Brain microvascular endothelial cell (primary cell): ENCODE data around the gene CD247.

ENCODE experiments used
- DNase-seq: peaks from one replicate; pipeline ENCODE4 v3.0.0-alpha.2; 2020
- H3K27ac ChIP-seq: fragments of 250-450 bp; sonication (Bioruptor Pico); 2 replicates; pipeline ENCODE4 v1.5.1; 2020; ENCODE audit warnings: mild to moderate bottlenecking, moderate library complexity
- H3K27me3 ChIP-seq: fragments of 250-450 bp; sonication (Bioruptor Pico); replicated peaks from 2 replicates; pipeline ENCODE4 v1.5.1; 2020; ENCODE audit warnings: mild to moderate bottlenecking
- H3K36me3 ChIP-seq: fragments of 250-450 bp; sonication (Bioruptor Pico); replicated peaks from 2 replicates; pipeline ENCODE4 v1.5.1; 2020; ENCODE audit warnings: mild to moderate bottlenecking
- H3K4me3 ChIP-seq: 2 replicates; pipeline ENCODE4 v1.5.1; 2011; ENCODE audit warnings: low read depth, mild to moderate bottlenecking, control low read depth, low read length, moderate library complexity
- CTCF ChIP-seq: IDR thresholded peaks from 2 replicates; pipeline ENCODE4 v1.5.1; 2011; ENCODE audit warnings: low read depth, mild to moderate bottlenecking, moderate library complexity, low read length, control low read depth, inconsistent platforms; ENCODE audit errors: missing control alignments
- in situ Hi-C: cut with HindIII; loops from 2 replicates; pipeline ENCODE4 v1.10.0; 2017; ENCODE audit warnings: low sequenced_read_pairs, low pct_ligation_motif_present

CD247 gene

DNA sequence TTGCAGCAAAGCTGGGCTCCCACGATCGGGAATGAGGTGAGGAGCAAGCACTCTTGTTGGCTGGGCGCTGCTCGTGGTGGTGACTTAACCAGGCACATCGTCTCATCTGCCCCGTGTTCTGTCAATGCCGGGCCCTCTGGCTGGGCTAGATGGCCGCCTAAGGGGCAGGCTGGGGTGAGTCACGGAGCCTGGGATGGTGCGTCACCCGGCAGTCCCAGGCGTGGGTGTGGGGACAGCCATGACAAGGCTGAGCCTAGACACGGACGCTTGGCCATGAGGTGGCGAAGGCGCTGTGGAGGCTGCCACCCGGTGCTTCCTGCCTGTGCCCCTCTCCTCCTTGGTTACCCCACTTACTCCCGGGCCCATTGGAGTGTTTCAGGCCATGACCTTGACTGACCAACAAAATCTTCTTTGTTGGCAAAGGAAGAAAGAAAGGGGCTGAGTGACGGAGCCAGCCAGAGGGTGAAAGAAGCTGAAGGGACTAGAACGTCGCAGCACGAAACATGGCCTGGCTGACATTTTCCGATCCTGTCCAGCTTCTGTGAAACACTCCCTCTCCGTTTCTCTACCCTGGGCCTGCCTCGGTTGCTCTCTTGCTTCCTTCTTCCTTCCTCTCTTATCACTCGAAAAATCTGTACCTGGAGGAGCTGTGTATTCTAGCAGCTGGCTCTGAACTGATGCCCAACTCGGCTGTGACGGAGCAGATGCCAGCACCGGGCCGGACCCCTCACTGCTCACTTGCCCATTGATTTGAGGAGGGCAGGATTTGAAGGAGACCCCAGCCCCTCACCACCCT is 596 bp downstream of the CD247 start:
- TF ChIP-seq CTCF, result no peak
- peak; percentile 69 for DNase-seq
- Histone ChIP-seq H3K36me3 (no peaks in the 10 kb centered on the region), H3K4me3 (no peak overlapping the region), H3K27ac (peak overlapping the region; percentile 34), H3K27me3 (no peaks in the 10 kb centered on the region)
- in situ Hi-C loops, result no loop called here

- in situ Hi-C loops, result no loop called here
- DNase-seq, result no peak
Observed at GRCh38 chr1:167516404-167517388, 1.6 kb downstream of the CD247 start.

DNA sequence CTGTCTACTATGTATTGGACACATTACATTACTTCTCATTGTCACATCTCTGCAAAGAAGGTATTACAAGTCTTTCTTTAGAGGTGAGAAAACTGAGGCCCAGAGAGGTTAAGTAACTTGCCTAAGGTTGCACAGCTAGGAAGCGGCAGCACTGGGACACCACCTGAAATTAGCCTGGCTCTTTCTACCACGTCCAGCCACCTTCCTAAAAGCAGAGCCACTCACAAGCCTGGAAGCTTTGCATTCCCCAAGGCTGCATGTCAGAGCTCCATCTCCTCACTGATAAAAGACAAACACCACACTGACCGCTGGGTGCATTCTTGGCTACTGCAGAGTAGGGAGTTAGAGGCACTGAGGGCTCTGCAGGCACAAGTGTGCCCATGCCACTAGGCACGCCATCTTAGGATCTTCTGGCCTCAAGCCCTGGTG is 2.4 kb downstream of the CD247 start:
- TF ChIP-seq CTCF, result no peak
- DNase-seq, result no peak
- no peak overlapping the region for H3K4me3 ChIP-seq
- H3K27me3 ChIP-seq, result no peaks in the 10 kb centered on the region
- no peaks in the 10 kb centered on the region for H3K36me3 ChIP-seq
- H3K27ac ChIP-seq, result no peak overlapping the region
- in situ Hi-C loops, result no loop called here

More at GRCh38 chr1:167516404-167517388, 1.6 kb downstream of the CD247 start:
- no peak for TF ChIP-seq CTCF
- Histone ChIP-seq H3K4me3 (no peak overlapping the region), H3K36me3 (no peaks in the 10 kb centered on the region), H3K27me3 (no peaks in the 10 kb centered on the region), H3K27ac (peak overlapping the region; percentile 34)

- no peak for DNase-seq
- in situ Hi-C loops, result no loop called here
- H3K36me3 ChIP-seq, result no peaks in the 10 kb centered on the region
- no peak for TF ChIP-seq CTCF
- no peak overlapping the region for H3K4me3 ChIP-seq
- H3K27ac ChIP-seq, result no peak overlapping the region
- H3K27me3 ChIP-seq, result no peaks in the 10 kb centered on the region
Observed at GRCh38 chr1:167515461-167515860, 2.9 kb downstream of the CD247 start.

- H3K4me3 ChIP-seq, result no peak overlapping the region
- in situ Hi-C loops, result no loop called here
- no peaks in the 10 kb centered on the region for H3K27me3 ChIP-seq
- H3K36me3 ChIP-seq, result no peaks in the 10 kb centered on the region
- no peak overlapping the region for H3K27ac ChIP-seq
- DNase-seq, result no peak
- TF ChIP-seq CTCF, result no peak
Observed at GRCh38 chr1:167514288-167514687, 4.0 kb downstream of the CD247 start.
